GM18873 (cell line): ENCODE measurements around the gene MICAL2.

Experiments
- ATAC-seq: cut with Tn5 transposase; IDR thresholded peaks from one replicate; pipeline ENCODE4 v1.9.1; 2021; ENCODE audit warnings: mild to moderate bottlenecking, moderate library complexity, moderate number of reproducible peaks; ENCODE audit not compliant: unreplicated experiment, low FRiP score

MICAL2 gene

DNA sequence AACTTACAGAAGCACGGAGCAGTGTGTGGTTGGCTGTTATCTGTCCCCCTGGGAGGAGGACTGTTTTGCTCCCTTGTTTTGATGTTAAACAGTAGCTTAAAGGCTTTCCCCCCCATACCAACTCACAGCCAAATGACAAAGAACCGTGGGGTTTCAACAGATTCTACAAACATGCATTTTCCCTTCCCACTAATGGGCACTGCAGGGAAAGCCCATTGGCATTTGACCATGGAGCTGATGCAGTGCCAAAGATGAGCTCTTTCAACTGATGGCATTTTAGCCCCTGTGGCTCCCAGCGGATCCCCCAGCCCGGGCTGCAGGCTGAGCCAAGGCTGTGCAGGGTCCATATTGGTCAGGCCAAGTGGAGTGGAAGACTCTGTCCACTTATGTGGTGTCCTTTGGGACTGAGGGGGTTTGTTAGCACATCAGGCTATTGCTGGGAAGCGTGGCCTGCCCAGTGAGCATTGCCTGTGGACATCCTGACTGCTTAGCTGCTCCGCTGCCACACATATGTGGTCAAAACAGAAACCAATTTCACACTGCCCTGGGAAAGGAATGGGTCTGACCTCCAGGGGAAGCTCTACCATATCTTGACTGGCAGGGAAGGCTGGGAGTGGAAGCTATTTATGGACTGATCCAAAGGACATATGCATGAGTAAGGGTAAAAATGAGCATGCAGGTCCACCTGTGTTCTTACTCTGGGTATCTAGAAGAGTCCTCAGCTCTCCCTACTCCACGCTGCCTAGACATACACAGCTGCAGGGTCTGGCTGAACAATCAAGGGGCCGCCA is 150.5 kb downstream of the MICAL2 start:
- ATAC-seq: no peak

DNA sequence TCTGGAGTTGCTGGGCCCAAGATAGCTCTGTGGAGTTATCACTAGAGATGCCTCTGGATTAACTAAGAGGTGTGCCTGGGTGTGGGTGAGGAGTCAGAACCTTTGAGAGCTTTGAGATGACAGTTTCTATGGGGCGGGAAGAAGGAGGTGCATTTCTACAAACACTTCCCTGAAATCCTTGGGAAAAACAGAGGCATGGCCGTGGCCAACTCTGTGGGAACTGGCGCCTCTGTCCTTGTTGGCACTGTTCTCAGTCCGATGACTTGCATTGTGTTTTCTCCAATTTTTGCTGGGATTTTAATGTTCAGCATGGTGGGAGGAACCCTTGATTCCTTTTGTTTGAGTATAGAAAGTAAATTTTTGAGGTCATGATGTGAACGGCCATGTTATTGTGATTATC is 151.2 kb downstream of the MICAL2 start:
- ATAC-seq: no peak

DNA sequence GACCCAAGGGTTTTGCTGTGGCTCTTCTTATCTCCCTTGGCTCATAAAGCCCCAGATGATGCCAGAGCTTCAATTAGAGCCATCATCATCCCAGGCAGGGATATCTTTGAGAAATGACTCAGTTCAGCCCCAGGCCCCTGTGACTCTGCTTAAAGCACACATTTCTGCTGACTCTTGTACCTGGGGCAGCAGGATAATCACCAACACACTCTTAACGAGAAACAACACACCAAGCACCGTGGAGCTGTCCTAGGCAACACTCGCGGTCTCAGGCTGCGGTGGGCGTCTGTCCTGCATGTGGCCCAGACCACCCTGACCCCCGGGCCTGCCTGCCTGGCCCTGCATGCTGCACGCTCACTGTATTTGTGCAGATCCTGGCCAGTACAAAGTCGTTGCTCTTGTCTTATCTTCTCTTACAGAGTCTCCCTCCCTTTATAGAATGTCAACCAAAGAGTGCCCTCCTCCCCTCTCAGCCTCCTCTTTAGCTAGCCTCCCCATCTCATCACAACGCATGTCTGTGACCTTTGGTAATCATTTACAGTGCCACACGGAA is 152.8 kb downstream of the MICAL2 start:
- no peak for ATAC-seq

DNA sequence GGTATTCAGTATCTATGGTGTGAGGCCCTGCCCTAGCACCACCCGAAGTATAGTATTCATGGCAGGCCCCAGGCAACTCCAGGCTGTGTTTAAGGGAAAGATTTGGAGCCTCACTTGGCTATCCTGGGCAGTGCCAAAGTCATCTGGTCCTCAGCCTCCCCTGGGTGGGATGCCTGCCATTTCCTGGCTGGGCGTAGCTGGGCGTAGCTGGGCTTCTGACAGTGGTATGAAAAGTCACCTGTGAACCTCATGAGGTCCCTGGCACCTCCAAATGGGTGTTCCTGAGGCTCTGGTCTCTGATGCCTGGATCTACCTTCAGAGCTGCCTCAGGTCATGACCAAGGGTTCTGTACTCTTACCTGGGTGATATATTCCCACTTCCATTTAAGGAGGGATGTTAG is 154.0 kb downstream of the MICAL2 start:
- no peak for ATAC-seq

DNA sequence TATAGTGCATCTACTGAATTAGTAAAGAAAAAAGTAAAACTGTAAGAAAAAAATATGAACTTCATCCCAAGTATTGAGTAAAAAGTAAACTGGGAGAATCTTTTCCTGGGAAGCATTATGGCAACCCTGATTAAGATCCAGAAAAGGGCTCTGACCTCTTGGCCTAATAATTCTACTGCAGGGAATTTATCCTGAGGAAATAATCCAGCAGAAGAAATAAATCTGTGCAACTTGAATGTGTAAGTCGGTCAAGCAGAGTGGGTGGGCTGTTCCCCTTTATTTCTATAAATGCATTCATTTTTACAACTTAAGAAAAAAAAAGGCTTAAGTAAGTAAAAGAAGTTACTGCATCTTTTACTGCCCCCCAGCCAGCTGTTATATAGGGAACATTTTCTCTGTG is 155.7 kb downstream of the MICAL2 start:
- no peak for ATAC-seq

DNA sequence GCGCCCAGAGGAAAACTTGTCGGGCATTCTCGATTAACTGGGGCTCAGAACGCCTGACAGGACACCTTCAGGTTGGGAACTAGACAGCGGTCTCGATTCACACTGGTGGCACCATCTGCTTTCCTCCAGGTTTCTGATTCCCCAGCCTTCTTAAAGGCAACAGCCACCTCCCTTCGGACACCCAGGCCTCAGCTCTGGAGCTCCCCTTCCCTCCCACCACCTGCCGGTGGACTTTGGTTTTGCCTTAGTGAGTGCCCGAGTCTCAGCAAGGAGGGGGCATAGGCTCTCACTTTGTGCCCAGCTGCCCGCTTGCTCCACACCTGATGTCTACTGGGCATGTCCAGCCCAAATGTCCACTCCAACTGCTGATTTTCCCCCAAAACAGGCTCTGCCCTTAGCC is 156.6 kb downstream of the MICAL2 start:
- no peak for ATAC-seq

DNA sequence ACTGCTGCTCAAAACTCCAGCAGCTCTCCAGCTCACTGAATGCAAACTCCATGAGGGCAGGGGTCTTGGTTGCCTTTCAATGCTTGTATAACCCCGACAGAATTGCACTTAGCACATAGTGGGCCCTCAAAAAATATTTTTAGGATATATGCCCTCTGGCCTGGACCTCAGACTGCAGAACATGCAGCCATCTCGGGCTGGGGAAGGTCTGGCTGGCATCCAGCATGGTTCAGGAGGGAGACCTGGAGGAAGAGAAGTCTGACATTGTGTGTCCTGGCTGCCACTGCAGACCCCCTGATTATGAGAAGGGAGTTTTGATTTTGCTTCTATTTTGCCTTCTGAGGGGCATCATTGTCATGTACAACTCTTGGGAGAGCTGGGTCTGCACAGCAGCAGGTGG is 157.5 kb downstream of the MICAL2 start:
- no peak for ATAC-seq

DNA sequence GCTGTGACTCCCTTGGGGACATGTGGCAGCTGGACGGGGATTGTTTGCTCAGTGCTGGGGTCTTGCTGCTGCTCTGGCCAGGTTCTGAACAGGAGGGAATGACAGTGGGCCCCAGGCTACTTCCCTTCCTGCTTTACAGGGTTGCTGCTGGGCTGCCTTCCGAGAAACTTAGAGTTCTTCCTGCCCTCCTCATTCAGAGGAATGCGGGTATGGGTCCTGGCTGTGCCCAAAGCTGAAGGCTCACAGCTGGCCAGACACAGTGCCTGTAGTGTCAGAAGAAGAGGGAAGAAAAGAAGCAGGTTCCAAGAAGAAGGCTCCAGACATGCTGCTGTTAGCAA is 158.7 kb downstream of the MICAL2 start:
- ATAC-seq: no peak

DNA sequence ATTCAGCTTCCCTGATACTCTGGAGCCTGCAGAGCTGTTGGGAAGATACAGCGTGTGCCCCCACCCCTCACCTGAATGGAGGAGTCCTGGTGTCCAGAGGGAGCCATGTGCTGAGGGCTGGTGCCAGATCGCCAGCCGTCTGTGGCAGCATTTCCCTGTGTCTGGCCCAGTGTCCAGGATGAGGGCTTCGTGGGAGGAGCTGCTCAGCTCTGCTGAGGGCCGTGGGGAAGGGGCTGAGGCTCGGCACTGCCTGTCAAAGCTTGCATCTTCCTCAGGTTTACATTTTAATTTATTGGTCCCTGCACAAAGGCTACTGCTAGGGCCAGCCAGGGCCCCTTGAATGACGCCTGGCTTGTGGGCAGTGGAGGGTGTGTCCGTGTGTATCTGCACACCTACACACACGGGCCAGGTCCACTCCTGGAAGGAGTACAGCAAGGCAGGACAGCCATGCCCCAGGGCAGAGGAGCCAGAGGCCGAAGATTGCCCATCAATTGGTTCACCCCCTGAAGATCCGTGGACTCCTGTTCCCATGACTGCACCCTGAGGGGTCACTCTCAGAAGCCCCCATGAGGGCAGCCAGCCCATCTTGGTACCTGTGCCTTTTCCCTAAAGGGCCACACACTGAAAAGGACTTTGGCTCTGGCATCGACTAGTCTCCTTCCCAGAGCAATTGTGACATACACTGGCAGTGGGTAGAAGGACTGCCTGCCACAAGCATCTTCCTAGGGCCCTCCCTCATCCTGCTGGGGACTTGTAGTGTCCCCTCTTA is 159.2 kb downstream of the MICAL2 start:
- ATAC-seq: no peak

DNA sequence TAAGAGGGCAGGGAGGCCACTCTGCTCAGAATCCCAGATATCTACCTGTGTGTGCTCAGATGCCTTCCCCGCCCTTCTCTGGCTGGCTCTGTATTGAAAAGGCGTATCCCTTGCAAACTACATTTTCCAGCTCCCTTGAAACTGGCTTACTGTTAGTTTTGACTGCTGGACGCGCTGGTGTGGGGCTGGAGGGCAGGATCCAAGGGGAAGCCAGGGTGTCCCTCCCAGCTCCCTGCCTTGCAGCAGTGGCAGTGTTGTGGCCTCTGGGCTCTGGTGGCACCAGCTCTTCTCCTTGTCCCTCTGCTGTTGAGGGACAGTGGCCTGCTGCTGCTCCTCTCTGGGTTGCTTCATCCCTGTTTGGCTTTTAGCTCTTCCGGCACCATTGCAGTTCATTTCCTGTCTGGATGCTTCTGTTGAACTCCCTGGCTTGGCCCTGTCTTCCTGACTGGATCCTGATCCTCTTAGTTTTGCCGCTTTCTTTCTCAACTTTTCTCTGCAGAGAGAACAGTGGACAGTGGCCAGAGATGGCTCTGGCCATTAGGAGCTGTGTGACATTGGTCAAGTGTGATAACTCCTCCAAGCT is 159.9 kb downstream of the MICAL2 start:
- ATAC-seq: no peak

DNA sequence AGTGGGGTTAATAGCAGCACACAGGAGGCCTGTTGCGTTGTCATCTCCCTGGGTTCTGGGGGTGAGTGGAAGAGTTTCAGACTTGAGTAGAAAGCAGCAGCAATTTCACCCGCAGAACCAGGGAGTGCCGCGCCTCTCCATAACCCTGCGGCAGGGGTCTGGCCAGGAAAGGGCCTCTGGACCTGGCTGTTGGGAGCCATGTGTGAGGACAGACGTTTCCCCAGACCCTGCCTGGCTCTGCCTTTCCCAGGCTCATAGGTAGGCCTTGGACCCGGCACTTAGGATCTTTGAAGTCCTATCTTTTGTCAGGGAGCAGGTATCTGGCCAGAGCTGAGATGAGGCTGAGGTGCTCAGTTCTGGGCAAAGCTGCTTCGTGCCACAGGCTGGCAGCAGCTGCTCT is 160.4 kb downstream of the MICAL2 start:
- ATAC-seq: no peak

DNA sequence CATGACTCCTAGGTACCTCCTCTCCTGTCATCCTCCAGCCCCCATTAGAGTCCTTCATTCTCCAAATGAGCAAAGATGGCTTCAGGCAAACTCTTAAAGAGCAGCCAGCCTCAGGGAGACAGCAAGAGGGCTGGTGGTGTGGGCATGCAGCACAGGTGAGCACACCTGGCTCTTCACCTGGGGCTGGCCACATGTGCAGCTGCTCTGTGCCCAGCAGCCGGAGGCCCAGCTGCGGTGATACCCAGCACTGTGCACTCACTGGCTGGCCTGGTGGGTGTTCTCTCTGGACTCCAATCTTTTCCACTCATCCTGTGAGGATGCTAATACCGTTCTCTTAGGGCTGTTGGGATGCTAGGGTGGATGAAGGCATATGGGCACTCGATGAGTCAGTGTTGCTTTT is 160.9 kb downstream of the MICAL2 start:
- no peak for ATAC-seq

DNA sequence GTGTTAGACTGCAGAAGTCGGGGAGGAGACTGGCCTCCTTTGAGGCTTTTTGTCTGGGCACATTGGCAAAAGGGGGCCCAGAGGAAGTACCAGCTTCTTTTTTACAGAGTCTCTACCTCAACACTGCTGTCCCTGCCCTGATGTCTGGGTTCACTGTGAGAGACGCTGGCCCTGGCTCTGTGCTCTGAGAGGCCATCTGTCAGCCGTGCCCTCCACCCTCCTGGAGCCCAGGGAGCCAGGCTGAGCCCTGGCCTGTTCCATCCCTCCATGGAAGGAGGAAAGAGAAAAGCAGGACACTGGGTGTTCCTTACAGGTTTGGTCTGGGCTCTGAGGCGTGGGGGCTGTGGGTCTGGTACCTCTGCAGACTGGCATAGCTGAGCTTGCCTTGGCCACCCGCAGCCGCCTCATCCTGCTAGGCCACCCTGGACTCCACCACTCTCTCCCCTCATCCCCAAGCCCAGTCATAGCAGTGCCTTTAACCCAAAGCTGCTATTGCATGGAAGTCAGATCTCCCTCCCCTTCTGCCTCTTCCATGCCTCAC is 161.5 kb downstream of the MICAL2 start:
- ATAC-seq: no peak

DNA sequence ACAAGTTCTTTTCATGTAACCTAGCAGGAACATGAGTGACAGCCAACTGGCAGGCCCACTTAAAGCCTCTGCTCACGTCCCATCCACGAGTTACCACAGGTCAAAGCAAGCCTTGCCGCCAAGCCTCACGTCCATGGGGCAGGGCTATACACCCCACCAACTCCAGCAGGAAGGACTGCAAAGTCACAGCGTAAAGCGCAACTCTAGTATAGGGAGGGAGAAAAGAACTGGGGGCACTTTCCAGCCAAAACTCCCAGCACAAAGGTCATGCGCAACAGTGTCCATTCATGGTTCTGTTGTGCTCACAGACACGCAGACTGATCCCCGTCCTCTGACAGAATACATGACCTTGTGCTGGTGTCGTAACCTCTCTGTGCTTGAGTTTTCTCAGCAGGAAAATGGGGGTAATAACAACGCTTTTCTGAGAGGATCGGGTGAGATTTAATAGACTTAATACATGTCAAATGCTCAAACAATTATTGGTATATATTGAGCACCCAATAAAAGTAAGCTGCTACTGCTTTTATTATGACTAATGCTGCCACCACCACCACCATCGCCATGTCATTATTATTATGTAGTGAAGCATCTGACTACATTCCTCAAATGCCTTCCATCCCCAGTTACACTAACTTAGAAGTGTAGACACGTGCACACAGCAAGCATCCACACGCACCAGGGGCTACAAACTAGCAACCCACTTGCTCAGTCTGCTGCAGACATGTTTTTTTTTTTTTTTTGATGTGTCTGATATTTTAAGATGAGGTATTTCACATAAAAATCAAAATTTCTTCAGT is 162.6 kb downstream of the MICAL2 start:
- no peak for ATAC-seq

DNA sequence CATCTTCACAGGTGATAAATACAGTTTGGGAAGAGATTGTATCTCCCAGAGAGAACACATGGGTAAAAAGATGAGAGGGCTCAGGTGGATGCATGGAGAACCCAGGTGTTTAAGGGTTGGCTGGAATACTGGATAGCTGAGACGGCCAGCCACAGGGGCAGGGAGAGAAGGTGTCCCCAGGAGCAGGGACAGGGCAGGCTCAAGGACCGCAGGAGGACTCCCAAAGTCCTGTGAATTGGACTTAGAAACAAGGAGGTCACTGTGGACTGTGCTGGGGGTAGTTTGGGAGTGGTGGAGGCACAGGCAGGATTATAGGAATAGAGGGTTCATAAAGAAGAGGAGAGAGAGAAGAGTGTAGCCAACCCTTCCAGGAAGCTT is 163.2 kb downstream of the MICAL2 start:
- no peak for ATAC-seq

DNA sequence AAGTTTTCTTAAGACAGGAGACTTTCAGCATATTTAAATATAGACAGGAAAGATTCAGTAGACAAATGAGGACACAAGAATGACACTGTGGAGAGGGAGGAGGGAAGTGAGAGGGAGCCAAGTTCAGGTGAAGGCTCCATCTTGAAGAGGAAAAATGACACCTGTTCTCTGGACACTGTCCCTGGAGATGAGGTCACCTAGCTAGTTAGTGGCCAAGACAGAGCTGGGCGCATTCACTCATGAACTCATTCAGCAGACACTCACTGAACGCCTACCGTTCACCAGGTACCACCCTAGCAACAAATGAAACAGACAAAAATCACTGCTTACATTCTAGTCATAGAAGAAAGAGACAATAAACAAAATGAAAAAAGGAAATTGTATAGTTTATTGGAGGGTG is 163.7 kb downstream of the MICAL2 start:
- ATAC-seq: no peak

DNA sequence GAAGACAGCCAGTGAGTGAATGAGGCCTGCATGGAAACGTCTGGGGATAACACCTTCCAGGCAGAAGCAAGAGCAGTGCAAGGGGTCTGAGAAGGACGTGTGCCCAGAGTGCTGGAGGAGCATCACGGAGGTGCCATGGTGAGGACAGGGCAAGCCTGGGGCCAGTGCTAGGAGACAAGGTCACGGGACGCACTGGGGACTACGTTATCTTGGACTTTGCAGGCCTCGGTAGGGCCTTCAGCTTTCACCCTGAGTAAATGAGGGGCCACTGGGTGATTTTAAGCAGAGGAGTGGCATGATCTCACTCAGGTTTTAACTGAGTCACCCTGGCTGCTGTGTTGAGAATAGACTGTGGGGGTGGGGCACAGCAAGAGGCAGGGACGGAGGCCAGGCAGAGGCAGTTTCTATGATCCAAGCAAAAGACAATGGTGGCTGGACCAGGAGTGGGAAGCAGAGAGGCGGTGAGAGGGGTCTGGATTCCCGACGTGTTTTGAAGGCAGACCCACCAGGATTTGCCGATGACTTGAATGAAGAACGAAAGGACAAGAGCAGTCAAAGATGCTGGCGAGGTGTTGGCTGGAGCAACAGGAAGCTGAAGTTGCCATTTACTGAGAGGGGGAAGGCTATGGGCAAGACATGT is 164.3 kb downstream of the MICAL2 start:
- ATAC-seq: no peak

DNA sequence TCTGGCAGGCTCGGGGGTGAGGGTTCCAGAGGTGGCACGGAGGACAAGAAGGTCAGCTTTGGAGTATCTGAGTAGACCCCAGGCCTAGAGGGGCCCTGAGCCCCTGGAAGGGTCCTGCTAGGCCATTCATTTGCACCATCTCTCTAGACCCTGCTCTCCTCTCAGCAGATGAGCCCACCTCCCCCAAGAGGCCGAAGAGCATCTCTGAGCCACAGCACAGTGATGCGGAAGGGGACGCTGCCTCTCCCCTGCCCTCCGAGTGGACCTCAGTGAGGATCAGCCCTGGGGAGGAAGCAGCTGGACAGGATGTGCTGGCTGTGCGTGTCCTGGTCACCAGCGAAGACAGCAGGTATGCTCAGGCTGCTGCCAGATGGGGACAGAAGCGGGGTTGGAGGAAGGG is 165.4 kb downstream of the MICAL2 start:
- ATAC-seq: no peak

DNA sequence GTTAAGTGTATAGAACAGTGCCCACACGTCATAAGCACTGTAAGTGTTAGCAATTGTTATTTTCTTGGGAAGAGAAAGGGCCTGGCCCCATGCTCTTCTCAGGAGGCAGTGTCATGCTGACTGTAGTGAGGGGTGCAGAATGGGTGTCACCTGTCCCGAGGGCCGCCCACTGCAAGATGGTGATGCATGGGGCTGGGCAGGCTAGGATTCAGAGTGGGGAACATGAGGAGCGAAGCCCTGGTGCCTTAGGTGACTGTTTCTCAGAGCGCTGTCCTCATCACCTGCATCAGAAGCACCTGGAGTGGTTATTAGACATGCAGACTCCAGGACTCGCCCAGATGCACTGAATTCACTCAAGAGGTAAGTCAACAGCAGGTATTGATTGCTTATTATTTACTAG is 166.0 kb downstream of the MICAL2 start:
- ATAC-seq: no peak

DNA sequence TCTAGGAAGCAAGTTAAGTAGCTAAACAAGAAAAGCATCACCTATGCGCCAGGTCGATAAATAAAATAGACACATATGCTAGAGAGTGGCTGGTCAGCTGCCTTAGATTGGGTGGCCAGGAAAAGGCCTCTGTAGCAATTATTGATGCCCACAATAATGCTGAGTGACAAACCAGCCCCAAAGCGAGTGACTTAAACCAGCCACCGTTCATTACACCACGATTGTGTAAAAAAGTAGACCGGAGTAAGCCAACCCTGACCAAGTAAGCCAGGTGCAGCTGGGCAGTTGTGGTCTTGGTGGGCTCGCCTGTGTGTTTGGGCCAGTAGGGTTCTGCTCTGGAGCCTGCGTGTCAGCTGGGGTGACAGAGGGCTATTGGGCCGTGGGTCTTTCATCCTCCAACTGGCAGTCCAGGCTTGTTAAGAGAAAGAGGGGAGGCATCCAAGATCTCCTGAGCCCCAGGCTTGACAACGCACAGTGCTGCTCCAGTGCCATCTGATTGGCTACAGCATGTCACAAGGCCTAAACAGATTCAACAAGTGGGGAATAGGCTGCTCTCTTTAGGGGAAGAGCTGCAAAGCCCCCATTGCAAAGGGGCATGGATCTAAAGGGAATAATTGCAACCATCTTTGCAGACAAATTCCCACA is 166.6 kb downstream of the MICAL2 start:
- ATAC-seq: no peak
